GM23338 (cell line): ENCODE data around the gene PRSS27.

Source experiments
- CREB1 ChIP-seq: fragments of 250-450 bp; sonication (Bioruptor Pico); IDR thresholded peaks from 2 replicates; pipeline ENCODE4 v1.5.0; 2020; ENCODE audit warnings: low read depth, mild to moderate bottlenecking, moderate library complexity
- EZH2 ChIP-seq: fragments of 200-600 bp; sonication (generic); IDR thresholded peaks from one replicate; pipeline ENCODE4 v1.8.0; 2017; ENCODE audit warnings: antibody characterized with exemption, mild to moderate bottlenecking, low read depth; ENCODE audit not compliant: unreplicated experiment
- POLR2AphosphoS5 ChIP-seq: IDR thresholded peaks from 2 replicates; pipeline ENCODE4 v1.6.1; 2016; ENCODE audit warnings: antibody characterized with exemption, low read depth
- ZNF114 ChIP-seq: fragments of 250-450 bp; sonication (Bioruptor Pico); IDR thresholded peaks from 2 replicates; pipeline ENCODE4 v1.5.0; 2020; ENCODE audit warnings: mild to moderate bottlenecking, moderate library complexity
- TF ChIP-seq, protein P1 (sequence below), 2 experiments: fragments of 200-600 bp in 1 of 2; sonication (generic) in 1 of 2; conservative IDR thresholded peaks; 2 replicates each; pipeline versions ENCODE4 v1.5.1 to v1.6.1; 2016 to 2017; ENCODE audit warnings: antibody characterized with exemption in 2 of 2, low read depth in 2 of 2, mild to moderate bottlenecking in 2 of 2, moderate library complexity in 1 of 2

- TF ChIP-seq, protein P1, sequence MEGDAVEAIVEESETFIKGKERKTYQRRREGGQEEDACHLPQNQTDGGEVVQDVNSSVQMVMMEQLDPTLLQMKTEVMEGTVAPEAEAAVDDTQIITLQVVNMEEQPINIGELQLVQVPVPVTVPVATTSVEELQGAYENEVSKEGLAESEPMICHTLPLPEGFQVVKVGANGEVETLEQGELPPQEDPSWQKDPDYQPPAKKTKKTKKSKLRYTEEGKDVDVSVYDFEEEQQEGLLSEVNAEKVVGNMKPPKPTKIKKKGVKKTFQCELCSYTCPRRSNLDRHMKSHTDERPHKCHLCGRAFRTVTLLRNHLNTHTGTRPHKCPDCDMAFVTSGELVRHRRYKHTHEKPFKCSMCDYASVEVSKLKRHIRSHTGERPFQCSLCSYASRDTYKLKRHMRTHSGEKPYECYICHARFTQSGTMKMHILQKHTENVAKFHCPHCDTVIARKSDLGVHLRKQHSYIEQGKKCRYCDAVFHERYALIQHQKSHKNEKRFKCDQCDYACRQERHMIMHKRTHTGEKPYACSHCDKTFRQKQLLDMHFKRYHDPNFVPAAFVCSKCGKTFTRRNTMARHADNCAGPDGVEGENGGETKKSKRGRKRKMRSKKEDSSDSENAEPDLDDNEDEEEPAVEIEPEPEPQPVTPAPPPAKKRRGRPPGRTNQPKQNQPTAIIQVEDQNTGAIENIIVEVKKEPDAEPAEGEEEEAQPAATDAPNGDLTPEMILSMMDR (conservative IDR thresholded peaks at IDR 0.05; ENCODE audit: low read depth in 2 of 2) = no peak
- TF ChIP-seq POLR2AphosphoS5 (no peak), ZNF114 (CRISPR knock-in tag) (no peak), CREB1 (CRISPR knock-in tag) (no peak), EZH2 (no peak)
These were observed 56.2 kb downstream of the PRSS27 start for GRCh38 chr16:2663553-2664546.
